Calu3 (cell line): ENCODE results near the gene NOP14. TPM values are rescaled to one million over a fixed set of nuclear protein-coding genes. Genes with fewer than 3 reads are reported as not detected.
A peak's percentile ranks its signal among the peaks of the same experiment; 100 is the strongest.
"Not testable (repeated sequence)": the region's sequence is repeated elsewhere in the genome, so short reads cannot be mapped to it uniquely, and the experiment has no call there.

Experiments used
- BruUV-seq: library from RNA; stranded (reverse); fragments of 400-500 nt; replicated peaks from 2 replicates; lab custom pipeline; 2021; lab: Mats Ljungman, UMichigan
- CTCF ChIA-PET: fragments of 300-600 bp; sonication (Branson Sonifier 250); formaldehyde crosslinking; loops from one replicate; lab custom pipeline; 2022; ENCODE audit warnings: antibody characterized with exemption; lab: Charles Lee
- DNase-seq: peaks from one replicate; pipeline ENCODE4 v3.0.0; 2022
- H3K27ac Mint-ChIP-seq: one replicate; pipeline ENCODE4 v1.8.0; 2022; ENCODE audit warnings: mixed read lengths; ENCODE audit not compliant: unreplicated experiment
- H3K27me3 Mint-ChIP-seq: one replicate; pipeline ENCODE4 v1.8.0; 2022; ENCODE audit warnings: mixed read lengths; ENCODE audit not compliant: unreplicated experiment
- H3K36me3 Mint-ChIP-seq: one replicate; pipeline ENCODE4 v1.8.0; 2022; ENCODE audit warnings: mild to moderate bottlenecking, moderate library complexity, mixed read lengths; ENCODE audit not compliant: insufficient read depth, unreplicated experiment
- H3K4me1 Mint-ChIP-seq: one replicate; pipeline ENCODE4 v1.8.0; 2022; ENCODE audit warnings: mild to moderate bottlenecking, low read depth, mixed read lengths; ENCODE audit not compliant: unreplicated experiment
- H3K4me3 Mint-ChIP-seq: one replicate; pipeline ENCODE4 v1.8.0; 2022; ENCODE audit warnings: mild to moderate bottlenecking, low read depth, moderate library complexity, mixed read lengths; ENCODE audit not compliant: unreplicated experiment
- H3K9me3 Mint-ChIP-seq: one replicate; pipeline ENCODE4 v1.8.0; 2022; ENCODE audit warnings: low read depth, mixed read lengths; ENCODE audit not compliant: unreplicated experiment
- intact Hi-C: fragments of 100-400 bp; cut with micrococcal nuclease; formaldehyde crosslinking; loops from one replicate; pipeline ENCODE4 v1.10.0; 2022; ENCODE audit not compliant: unreplicated experiment
- total RNA-seq: library from RNA; stranded (reverse); gene quantifications from 2 replicates; pipeline ENCODE4 v1.2.3, GENCODE V29; 2022
- TF ChIP-seq, protein P1 (sequence below): fragments of 200-600 bp; IDR thresholded peaks from one replicate; pipeline ENCODE4 v1.8.0; 2022; ENCODE audit warnings: antibody characterized with exemption; ENCODE audit not compliant: unreplicated experiment

Gene NOP14
- total RNA-seq, 1 experiment from 2014 or later = 29.4 TPM

GRCh38 chr4:2938906-2939305, 24.3 kb downstream of the NOP14 start:
- no peak for DNase-seq
- CTCF ChIA-PET = no interaction called here
- H3K4me1 Mint-ChIP-seq = peaks cover 18% of the 10 kb centered on the region
- TF ChIP-seq, protein P1, sequence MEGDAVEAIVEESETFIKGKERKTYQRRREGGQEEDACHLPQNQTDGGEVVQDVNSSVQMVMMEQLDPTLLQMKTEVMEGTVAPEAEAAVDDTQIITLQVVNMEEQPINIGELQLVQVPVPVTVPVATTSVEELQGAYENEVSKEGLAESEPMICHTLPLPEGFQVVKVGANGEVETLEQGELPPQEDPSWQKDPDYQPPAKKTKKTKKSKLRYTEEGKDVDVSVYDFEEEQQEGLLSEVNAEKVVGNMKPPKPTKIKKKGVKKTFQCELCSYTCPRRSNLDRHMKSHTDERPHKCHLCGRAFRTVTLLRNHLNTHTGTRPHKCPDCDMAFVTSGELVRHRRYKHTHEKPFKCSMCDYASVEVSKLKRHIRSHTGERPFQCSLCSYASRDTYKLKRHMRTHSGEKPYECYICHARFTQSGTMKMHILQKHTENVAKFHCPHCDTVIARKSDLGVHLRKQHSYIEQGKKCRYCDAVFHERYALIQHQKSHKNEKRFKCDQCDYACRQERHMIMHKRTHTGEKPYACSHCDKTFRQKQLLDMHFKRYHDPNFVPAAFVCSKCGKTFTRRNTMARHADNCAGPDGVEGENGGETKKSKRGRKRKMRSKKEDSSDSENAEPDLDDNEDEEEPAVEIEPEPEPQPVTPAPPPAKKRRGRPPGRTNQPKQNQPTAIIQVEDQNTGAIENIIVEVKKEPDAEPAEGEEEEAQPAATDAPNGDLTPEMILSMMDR = no peak
- no TSS peak for BruUV-seq
- no peaks in the 10 kb centered on the region for H3K27me3 Mint-ChIP-seq
- H3K4me3 Mint-ChIP-seq = no peak overlapping the region
- intact Hi-C loops = no loop called here
- no peak overlapping the region for H3K27ac Mint-ChIP-seq
- H3K9me3 Mint-ChIP-seq = no peaks in the 10 kb centered on the region
- peaks cover 67% of the 10 kb centered on the region for H3K36me3 Mint-ChIP-seq

- DNase-seq, H3K27me3 Mint-ChIP-seq, H3K4me3 Mint-ChIP-seq, intact Hi-C loops, H3K27ac Mint-ChIP-seq, H3K9me3 Mint-ChIP-seq, BruUV-seq: not testable (repeated sequence)
- Mint-ChIP-seq H3K4me1 (peaks cover 18% of the 10 kb centered on the region), H3K36me3 (peaks cover 71% of the 10 kb centered on the region)
- CTCF ChIA-PET = interaction anchor here (0.6 kb wide), 1 partner anchor 175 kb away, joined by 3 read pairs; no protein-coding TSS in a partner anchor
These were observed 24.8 kb downstream of the NOP14 start for GRCh38 chr4:2938411-2938810.

- intact Hi-C loops = no loop called here
- no peaks in the 10 kb centered on the region for H3K9me3 Mint-ChIP-seq
- TF ChIP-seq, protein P1 = no peak
- CTCF ChIA-PET = interaction anchor here (0.6 kb wide), 2 partner anchors 163 to 174 kb away, joined by 3 to 5 read pairs; no protein-coding TSS in a partner anchor
- H3K27me3 Mint-ChIP-seq = no peaks in the 10 kb centered on the region
- no peak overlapping the region for H3K4me3 Mint-ChIP-seq
- DNase-seq = no peak
- H3K36me3 Mint-ChIP-seq = peaks cover 72% of the 10 kb centered on the region
- no TSS peak for BruUV-seq
- H3K4me1 Mint-ChIP-seq = peaks cover 18% of the 10 kb centered on the region
- H3K27ac Mint-ChIP-seq = no peak overlapping the region
These were observed 25.2 kb downstream of the NOP14 start for GRCh38 chr4:2937986-2938385.

DNA sequence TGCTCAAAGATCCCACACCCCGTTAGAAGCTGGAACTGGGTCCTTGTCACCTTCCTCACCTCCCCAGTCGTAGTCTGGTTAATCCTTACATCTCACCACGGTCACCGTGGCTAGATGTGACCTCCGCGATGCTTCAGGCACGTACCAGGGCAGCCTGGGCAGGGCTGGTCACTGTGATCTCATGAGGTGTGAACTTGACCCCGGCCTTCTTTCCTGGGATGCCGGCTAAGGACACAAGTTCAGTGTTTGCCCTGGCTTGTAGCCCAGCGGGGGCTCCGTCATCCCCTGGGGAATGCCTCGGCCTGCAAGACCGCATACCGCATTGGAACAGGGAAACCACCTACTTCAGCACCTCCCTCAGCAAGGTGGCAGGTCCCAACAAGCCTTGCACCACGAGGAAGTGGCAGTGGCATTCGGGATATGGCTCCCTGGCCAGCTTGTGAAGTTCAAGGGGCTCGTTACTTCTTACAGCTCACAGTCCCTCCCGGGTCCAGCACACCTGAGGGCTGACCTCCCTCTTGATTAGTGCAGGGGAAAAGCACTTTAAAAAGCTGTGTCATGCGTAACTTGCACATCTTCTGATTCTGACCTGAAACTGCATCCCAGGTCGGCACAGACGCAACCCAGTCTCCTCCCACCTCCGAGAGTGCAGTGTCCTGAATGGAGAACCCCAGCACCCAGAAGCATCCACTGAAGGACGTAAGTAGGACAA, 25.9 kb downstream of the NOP14 start:
- CTCF ChIA-PET = interaction anchor here (0.6 kb wide), 1 partner anchor 163 kb away, joined by 5 read pairs; no protein-coding TSS in a partner anchor
- Mint-ChIP-seq H3K4me1 (peaks cover 18% of the 10 kb centered on the region), H3K9me3 (no peaks in the 10 kb centered on the region), H3K36me3 (peaks cover 68% of the 10 kb centered on the region), H3K27me3 (no peaks in the 10 kb centered on the region), H3K27ac (peak overlapping the region; percentile 76), H3K4me3 (peak overlapping the region; percentile 55)
- intact Hi-C loops = no loop called here
- peak; percentile 81 for DNase-seq
- TF ChIP-seq, protein P1 = no peak
- BruUV-seq = no TSS peak

- Mint-ChIP-seq H3K27ac (peak overlapping the region; percentile 76), H3K27me3 (no peaks in the 10 kb centered on the region), H3K9me3 (no peaks in the 10 kb centered on the region), H3K36me3 (peaks cover 72% of the 10 kb centered on the region), H3K4me1 (peaks cover 18% of the 10 kb centered on the region), H3K4me3 (peak overlapping the region; percentile 55)
- TF ChIP-seq, protein P1 = no peak
- no TSS peak for BruUV-seq
- intact Hi-C loops = no loop called here
- CTCF ChIA-PET = no interaction called here
- no peak for DNase-seq
These were observed 26.4 kb downstream of the NOP14 start for GRCh38 chr4:2936773-2937145.
